Measurements from ENCODE around the gene PIWIL4. TPM values are rescaled to one million over a fixed set of nuclear protein-coding genes. Genes with fewer than 3 reads are reported as not detected.

PIWIL4 gene
- total and polyA plus RNA-seq, 9 of the 15 experiments (the other 6 are each of a cell fraction or from before 2014, with no cell fraction given): 6.3 to 17.0 (median 10.8) TPM

- TF ChIP-seq HEY1 (CRISPR knock-in tag; IDR thresholded peaks at IDR 0.05; ENCODE audit: borderline replicate concordance): no peak
- no peak for TF ChIP-seq BACH1 (tag; IDR thresholded peaks at IDR 0.05)
- peak; percentile 71 for TF ChIP-seq MTA3 (IDR thresholded peaks at IDR 0.05; ENCODE audit: borderline replicate concordance)
- TF ChIP-seq EP300 (IDR thresholded peaks at IDR 0.05; ENCODE audit: low read length): no peak
- TF ChIP-seq MAZ (CRISPR knock-in tag; conservative IDR thresholded peaks at IDR 0.05 in 1 of 2, IDR thresholded peaks at IDR 0.05 in 1 of 2): peak; percentile 95 to 97
- no peak for TF ChIP-seq NELFE (IDR thresholded peaks at IDR 0.05; ENCODE audit: insufficient read depth, insufficient read length)
- TF ChIP-seq, protein P1, sequence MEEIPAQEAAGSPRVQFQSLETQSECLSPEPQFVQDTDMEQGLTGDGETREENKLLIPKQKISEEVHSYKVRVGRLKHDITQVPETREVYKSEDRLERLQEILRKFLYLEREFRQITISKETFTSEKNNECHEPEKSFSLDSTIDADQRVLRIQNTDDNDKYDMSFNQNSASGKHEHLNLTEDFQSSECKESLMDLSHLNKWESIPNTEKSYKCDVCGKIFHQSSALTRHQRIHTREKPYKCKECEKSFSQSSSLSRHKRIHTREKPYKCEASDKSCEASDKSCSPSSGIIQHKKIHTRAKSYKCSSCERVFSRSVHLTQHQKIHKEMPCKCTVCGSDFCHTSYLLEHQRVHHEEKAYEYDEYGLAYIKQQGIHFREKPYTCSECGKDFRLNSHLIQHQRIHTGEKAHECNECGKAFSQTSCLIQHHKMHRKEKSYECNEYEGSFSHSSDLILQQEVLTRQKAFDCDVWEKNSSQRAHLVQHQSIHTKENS (CRISPR knock-in tag; IDR thresholded peaks at IDR 0.05): no peak
- TF ChIP-seq ZNF699 (CRISPR knock-in tag; IDR thresholded peaks at IDR 0.05; ENCODE audit: insufficient replicate concordance): no peak
- no peak for TF ChIP-seq TRIM25 (IDR thresholded peaks at IDR 0.05; ENCODE audit: borderline replicate concordance)
- no peak for TF ChIP-seq PHB2 (IDR thresholded peaks at IDR 0.05; ENCODE audit: low read depth)
- no peak for TF ChIP-seq ZNF347 (CRISPR knock-in tag; IDR thresholded peaks at IDR 0.05; ENCODE audit: low read depth)
- no peak for TF ChIP-seq E2F3 (CRISPR knock-in tag; IDR thresholded peaks at IDR 0.05)
- no peak for TF ChIP-seq ZNF12 (CRISPR knock-in tag; IDR thresholded peaks at IDR 0.05)
- 0 out of 2 replicates have a peak, but pooled peaks have one; percentile 35 for TF ChIP-seq SMAD3 (CRISPR knock-in tag; conservative IDR thresholded peaks at IDR 0.05)
- peak; percentile 67; the same call in 1 of the 2 replicates for TF ChIP-seq GTF2F1 (IDR thresholded peaks at IDR 0.05; ENCODE audit: low read depth, low read length)
- TF ChIP-seq ZNF830 (CRISPR knock-in tag; IDR thresholded peaks at IDR 0.05): peak; percentile 86; the same call in 1 of the 2 replicates
- peak; percentile 62 for TF ChIP-seq CCNT2 (IDR thresholded peaks at IDR 0.05; ENCODE audit: borderline replicate concordance, extremely low read depth, insufficient read length, low read depth, low read length)
- no peak for TF ChIP-seq POLR2AphosphoS2 (IDR thresholded peaks at IDR 0.05; ENCODE audit: low read length)
- peak; percentile 94 for TF ChIP-seq ZNF511 (CRISPR knock-in tag; IDR thresholded peaks at IDR 0.05)
- peak; percentile 83; the same call in 1 of the 2 replicates for TF ChIP-seq FOXP1 (CRISPR knock-in tag; IDR thresholded peaks at IDR 0.05)
- TF ChIP-seq, protein P2, sequence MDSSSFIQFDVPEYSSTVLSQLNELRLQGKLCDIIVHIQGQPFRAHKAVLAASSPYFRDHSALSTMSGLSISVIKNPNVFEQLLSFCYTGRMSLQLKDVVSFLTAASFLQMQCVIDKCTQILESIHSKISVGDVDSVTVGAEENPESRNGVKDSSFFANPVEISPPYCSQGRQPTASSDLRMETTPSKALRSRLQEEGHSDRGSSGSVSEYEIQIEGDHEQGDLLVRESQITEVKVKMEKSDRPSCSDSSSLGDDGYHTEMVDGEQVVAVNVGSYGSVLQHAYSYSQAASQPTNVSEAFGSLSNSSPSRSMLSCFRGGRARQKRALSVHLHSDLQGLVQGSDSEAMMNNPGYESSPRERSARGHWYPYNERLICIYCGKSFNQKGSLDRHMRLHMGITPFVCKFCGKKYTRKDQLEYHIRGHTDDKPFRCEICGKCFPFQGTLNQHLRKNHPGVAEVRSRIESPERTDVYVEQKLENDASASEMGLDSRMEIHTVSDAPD (CRISPR knock-in tag; IDR thresholded peaks at IDR 0.05): no peak
- 0 out of 2 replicates have a peak, but pooled peaks have one; percentile 54 for TF ChIP-seq ELF2 (CRISPR knock-in tag; IDR thresholded peaks at IDR 0.05)
- TF ChIP-seq FOXJ2 (tag; IDR thresholded peaks at IDR 0.05): no peak
- no peak for TF ChIP-seq MTA2 (IDR thresholded peaks at IDR 0.05; ENCODE audit: low read depth)
Measured at GRCh38 chr11:94543695-94544645, 23.2 kb upstream of the PIWIL4 start, which contains the start of gene FUT4 (continued).
